Hypothalamus (tissue), 51 donors: ENCODE measurements around the gene TLE3.
A peak's percentile ranks its signal among the peaks of the same experiment; 100 is the strongest.
"Not testable (repeated sequence)": the region's sequence is repeated elsewhere in the genome, so short reads cannot be mapped to it uniquely, and the experiment has no call there.

ENCODE experiments used
- DNase-seq, 51 donors: peaks; one replicate each; lab custom pipeline; 2025; lab: John Stamatoyannopoulos, UW

Gene TLE3

DNA sequence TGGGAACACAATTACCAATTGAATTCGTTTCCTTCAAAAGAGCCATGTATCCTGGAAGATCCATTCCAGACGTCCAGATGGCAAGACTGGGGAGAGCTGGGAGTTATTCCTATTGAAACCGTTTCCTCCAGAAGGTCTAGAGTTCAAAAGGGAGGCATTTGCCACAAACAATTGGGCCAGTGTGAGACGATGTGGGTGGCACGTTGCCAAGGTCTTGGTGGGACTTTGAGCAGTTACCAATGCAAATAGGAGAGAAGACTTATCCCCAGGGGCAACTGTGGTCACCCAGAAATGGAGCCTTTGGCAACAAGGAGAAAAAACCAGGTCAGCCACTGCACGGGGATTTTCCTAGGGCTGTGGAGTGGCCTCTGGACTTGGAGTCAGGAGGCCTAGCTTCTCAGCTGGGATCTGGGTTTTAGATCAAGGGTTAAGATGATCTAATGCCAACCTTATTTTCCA is 29.6 kb upstream of the TLE3 start:
- peak in 33 of 51 donors; percentile 3 to 78 (median 45) for DNase-seq

DNA sequence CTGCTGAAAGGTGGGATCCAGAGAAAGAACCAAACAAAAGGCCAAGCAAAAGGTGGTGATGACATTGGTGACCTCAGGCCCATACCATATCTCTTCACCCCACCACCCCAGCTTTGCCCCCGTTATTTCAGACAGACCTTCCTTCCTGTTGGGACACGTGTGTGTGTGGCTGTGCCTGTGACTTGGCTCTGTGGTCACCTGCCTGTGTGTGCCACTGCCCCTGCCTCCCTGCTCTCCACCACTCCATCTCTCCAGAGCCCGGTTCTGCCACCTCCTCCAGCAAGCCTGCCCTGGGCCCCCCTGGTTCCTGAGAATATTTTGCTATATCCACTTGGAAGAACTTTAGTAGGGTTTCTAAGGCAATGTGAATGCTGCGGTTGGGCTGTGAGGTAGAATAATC is 28.6 kb upstream of the TLE3 start:
- no peak for DNase-seq

DNA sequence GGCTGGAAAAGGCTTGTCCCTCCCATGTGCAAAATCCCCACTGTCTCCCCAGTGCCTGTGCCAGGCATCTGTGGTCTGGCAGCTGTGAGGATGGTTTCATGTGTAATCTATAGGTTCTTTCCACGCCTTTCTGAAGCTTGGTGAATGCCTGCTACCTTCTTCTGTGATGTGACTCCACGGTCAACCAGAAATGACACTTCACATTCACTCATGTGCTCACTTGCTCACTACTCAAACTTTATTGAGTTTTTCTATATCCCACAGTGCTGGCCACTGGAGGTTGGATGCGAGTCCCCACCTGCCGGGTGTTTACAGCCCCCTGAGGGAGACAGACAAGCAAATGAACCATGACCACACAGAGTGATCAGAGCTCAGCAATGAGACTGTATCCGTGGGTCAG is 27.9 kb upstream of the TLE3 start:
- no peak for DNase-seq

DNA sequence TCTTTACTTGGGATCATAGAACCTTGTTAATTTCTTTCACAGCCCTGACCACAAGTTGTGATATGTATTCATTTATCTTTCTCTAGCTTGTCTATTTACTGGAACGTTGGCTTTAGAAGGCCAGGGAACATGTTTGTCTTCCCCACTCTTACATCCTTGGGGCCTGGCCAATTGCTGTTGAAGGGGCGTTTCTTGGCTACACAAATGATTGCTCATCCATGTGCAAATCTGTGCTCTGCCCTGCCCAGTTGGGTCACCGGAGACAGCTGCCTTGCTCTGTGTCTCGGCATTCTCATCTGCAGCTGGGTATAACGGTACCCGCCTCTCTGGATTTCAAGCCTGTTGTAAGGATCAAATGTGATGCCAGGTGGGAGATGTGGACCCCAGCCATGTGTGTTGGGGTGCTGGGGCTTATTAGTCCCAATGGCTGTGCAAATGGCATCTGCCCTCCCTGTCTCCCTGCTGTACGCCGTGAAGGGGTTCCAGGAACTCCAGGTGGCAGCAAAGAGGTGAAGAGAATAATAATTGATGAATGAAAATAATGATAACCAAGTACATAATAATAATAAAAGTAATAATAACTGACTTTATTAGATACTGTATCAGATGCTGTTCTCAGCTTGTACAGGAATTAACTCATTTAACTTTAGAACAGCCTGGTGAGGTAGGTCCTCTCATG is 24.0 kb upstream of the TLE3 start:
- DNase-seq, result no peak

DNA sequence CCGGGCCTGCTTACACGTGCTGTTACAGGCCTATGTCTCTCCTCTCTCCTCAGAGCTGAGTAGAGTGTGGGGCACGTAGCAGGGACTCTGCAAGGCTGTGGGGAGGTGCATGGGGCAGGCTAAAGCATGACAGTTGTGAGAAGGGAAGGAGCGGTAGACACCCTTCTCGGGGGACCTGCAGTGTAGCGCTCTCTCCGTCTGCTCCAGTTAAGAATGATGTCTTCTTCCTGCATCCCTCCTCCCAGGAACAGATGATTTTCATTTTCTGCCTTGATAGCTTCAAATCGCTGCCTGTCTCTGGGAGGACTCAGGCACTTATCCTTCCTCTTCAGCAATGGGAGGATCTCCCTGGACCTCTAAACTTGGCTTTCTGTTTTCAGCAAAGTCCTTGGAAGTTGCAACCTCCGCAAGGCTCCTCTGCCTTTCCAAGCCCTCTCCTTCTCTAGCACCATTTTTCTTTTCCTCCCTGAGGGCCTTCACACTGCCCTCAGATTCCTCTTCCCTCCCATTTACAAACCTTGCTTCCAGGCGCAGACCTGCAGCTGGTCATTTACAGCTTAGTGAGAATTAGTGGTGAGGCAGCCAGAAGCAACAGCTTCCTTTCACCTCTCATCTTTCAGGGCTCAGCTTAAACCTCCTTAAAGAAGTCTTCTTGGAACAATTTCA is 23.4 kb upstream of the TLE3 start:
- no peak for DNase-seq

DNA sequence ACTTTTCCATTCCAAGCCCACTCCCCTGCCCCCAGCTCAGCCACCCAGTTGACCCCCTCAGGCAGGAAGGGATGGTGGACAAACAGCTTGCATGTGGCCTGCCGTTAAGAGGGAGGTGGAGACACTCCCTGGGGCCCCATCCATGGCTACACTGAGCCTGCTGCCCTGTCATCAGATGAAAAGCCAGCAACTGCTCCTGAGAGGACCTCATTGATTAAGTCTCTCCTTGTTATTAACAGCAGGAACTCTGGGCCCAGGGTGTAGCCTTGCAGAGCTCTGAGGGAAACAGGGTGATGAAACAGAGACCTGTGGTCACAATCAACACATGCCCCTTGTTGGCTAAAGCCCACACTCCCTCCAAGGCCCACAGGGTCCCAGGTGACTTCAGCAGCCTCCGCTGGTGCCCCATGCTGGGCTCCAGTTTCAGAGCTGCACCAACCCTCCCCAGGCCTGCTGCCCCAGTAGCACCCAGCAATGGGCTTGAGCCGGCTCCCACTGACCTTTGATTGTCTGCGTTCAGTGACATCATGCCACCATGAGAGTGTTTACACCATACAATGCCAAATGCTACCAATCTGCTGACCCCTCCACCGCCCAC is 22.3 kb upstream of the TLE3 start:
- no peak for DNase-seq

DNA sequence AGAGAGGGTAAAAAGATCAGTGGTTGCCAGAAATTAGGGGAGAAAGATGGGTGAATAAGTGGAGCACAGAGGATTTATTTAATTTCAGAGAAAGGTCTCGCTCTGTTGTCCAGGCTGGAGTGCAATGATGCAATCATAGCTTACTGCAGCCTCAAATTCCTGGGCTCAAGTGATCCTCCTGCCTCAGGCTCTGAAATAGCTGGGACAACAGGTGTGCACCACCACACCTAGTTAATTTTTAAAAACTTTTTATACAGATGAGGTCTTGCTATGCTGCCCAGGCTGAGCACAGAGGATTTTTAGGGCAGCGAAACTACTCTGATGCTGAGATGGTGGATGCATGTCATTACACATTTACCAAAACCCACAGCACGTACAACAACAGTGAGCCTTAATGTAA is 20.9 kb upstream of the TLE3 start:
- DNase-seq, result no peak

DNA sequence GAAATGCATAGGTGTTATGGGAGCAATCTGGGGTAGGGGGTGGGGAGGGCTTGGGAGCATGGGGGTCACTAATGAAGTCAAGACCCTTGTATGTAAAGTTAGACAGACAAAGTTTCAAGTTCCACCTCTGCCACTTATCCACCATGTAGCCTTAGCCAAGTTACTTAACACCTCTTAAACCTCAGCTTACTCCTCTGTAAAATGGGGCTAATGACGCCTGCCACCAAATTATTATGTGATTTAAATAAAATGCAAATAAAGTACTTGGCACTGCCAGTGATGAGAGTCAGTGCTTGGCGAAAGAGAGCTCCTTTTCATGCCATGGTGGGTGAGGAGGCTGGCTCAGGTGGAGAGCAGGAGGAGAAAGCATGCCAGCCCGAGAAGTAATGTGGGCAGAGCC is 18.6 kb upstream of the TLE3 start:
- no peak for DNase-seq

DNA sequence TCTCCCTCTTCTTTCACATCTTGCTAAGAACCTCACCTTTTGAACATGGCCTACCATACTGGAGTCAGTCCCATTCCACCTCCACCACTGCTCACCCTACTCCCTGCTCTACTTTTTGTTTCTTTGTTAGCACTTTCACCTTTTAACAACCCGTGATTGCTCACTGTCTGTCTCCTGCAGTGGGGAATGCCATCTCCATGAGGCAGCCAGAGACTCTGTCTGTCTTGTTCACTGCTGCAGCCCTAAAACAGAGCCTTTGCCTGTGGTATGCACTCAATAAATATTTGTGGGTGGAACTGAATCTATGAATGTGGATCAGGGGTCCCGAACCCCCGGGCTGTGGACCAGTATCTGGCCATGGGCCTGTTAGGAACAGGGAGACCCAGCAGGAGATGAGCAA is 16.5 kb upstream of the TLE3 start:
- no peak for DNase-seq

DNA sequence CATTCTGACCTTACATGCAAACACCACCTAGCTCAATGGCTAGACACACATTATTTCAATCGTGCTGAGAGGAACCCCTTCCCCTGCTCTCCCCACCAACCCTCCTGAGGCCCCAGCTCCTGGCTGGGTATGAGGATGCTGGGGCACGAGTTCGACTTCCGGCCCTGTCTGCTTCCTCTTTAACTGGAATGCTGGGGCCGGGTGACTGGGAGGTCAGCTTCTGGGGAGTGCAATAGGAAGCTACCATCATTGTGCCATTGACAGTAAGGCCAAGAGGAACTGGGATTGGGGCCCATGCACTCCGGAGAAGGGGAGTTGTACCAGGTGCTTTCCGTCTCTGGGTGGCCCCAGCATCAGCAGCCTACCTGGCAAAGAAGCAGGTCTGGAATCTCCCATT is 15.6 kb upstream of the TLE3 start:
- DNase-seq, result no peak

DNA sequence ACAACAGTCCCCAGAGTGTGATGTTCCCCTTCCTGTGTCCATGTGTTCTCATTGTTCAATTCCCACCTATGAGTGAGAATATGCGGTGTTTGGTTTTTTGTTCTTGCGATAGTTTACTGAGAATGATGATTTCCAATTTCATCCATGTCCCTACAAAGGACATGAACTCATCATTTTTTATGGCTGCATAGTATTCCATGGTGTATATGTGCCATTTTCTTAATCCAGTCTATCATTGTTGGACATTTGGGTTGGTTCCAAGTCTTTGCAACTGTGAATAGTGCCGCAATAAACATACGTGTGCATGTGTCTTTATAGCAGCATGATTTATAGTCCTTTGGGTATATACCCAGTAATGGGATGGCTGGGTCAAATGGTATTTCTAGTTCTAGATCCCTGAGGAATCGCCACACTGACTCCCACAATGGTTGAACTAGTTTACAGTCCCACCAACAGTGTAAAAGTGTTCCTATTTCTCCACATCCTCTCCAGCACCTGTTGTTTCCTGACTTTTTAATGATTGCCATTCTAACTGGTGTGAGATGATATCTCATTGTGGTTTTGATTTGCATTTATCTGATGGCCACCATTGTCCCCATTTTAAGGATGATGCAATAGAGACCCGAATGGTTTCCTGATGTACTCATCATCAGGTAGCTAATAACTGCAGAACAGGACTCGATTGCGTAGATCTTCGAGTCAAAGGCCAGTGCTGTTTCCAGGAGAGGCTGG is 15.0 kb upstream of the TLE3 start:
- not testable (repeated sequence) for DNase-seq

DNA sequence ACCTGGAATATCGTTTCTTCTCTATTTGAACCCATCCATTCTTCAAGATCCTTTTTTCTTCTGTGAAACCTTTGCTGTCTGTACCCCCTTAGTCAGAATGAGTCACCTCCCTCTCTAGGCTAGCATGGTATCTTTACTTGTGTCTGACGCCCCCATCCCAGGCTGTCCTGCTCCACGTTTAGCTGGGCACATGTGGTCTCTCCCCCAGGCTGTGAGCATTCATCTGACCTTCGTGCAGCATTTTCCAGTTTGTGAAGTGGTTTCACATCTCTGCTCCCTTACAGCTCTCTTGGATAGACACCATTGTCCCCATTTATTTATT is 14.3 kb upstream of the TLE3 start:
- no peak for DNase-seq

DNA sequence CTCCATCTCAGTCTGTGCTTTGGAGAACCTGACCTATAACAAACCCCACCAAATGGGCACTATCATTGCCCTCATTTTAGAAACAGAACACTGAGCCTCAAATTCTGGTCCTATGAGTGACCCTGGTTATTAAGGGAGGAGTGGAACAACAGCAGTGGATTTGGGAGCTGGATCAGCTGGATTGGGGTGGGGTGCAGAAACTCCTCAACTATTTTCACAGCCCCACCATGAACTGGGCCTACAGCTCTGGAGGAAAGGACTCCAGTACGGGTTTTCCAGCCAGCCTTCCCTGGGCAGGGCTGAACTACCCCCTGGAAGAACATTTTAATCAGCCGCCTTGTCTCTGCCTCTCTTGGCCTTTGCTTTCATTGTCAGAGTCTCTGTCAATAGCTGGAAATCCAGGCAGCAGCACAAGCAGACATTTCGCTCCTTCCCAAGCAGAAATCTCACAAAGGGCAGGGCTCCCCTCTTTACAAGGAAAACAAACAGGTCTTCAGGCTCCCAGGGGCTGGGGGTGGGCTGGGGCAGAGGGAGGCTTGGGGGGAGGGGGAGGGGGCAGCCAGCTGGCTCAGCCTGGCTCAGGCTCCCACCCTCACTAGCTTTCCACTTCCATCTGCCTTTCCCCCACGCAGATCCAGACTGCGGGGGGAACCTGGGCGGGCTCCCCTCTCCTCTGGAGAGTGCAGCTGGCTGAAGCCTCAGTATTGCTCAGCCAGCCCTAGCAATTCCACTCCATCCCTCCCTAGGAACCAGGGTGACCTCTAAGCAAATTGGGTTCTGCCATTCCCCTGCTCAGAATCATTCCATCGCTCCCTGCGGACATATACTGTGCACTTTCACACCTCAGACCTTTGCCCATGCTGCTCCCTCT is 13.7 kb upstream of the TLE3 start:
- peak in 42 of 51 donors; percentile 18 to 87 (median 70) for DNase-seq

DNA sequence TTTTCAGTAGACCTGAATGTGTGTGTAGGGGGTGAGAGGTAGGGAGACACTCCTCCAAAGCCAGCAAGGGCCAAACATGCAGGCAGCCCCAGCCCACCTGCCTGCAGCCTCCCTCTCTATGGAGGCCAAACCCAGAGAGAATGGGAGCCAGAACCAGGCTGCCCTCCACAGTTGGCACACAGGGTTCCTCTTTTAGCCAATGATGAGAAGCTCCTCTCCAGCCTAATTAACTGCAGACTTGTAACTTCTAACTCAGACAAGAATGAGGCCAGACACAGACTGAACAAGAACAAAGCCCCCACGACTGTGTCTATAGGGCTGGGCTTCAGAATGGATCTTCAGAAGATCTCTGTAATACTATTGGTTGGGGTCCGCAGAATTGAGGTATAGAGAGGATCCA is 12.3 kb upstream of the TLE3 start:
- no peak for DNase-seq

DNA sequence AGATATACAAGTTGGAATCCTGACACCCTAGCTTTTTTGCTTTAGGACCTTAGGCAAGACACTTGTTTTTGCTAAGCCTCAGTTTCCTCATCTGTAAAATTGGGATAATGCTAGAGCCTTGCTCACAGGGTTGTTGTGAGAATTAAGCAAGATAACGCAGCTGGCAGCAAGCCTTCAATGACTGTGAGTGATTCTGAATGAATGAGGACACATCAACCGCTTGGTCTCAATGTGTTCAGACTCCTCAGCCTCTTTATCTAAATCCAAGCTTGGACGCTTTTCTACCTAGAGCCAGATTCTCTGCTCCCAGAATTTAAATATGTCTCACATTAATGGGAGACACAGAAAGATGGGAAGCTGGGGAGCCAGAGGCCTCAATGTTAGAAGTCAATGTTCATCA is 11.8 kb upstream of the TLE3 start:
- no peak for DNase-seq

DNA sequence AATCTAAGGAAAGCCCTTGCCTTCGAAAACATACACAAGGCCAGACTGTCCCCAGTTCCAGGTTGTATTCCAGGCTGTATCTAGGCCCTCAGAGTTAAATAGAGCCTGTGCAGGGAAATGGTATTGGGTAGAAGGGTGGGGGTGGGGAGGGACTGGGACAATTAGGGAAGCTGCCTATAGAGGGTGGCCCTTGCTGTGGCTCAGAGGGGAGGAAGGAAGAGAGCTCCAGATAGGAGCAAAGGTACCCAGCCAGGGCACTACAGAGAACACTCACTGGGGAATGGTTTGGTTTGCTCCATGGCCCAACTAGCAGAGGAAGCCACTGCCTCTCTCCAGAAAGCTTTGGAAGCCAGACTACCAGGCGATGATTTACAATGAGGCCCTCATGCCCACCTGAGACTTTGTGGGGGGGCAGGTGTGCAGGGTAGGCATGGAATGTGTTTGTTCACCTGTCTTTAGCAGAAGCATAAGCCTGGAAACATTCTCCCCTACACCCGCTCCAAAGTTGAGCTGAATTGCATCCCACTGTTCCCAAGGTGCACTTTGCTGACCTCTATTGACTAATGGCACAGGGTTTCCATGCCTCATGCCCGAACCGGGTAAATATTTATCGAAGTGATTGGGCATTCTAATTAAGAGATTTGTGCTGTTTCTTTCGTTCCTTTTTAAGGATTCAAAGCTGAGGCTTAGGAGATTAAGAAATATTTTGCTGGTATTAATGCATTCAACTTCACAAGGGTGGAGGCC is 6.3 kb upstream of the TLE3 start:
- DNase-seq, result no peak

DNA sequence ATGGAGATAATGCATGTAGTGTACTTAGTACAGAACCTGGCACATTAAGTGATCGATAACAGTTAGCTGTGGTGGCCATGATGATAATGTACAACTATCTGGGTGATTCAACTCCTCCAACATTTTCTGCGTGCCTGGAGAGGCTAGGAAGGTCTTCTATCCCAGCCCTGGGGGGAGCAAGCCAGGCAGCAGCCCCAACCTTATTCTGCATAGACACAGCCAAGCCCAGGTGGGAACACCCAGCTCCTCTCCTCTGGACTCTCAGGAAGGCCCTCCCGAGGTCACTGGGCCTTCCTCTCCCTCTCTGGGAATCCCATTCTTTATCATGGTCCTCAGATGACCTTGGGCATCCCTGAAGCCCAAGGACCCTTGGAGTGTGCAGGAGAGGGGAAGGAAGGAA is 5.1 kb upstream of the TLE3 start:
- DNase-seq, result no peak

DNA sequence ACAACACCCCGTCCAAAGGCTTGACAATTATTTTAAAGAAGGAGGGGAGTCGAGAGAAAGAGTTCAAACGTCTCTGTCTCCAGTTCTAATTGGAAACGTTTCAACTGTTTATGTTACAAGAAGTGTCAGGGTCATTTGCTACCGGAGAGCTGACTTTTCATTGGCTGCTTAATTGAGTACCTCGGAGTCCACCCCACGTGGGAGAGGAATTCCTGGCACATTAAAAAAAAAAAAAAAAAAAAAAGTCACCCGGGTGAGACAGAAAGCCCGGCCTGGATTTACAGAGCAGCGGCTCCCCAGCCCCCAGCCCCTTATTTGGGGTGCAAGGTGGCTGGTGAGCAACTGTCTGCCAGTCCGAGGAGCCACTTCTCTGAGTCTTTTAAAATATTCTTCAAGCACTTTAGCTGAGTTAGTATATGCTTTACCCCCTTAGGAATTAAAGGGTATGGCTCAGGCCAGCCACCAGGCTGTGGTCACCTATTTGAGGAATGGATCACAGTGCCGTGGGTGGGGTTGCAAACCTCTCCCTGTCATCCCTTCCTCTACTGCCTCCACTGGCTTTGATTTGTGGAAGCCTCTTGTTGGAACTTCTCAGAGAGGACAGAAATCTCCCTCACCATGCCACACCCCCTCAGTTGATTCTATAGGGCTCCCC is 3.9 kb upstream of the TLE3 start:
- peak in 9 of 51 donors; percentile 11 to 32 (median 19) for DNase-seq
